ENCODE measurements around the gene PPTC7. TPM values are rescaled to one million over a fixed set of nuclear protein-coding genes. Genes with fewer than 3 reads are reported as not detected.

The PPTC7 gene
- total RNA-seq, 2 donors from 2014 or later, result 15.2 TPM

DNA sequence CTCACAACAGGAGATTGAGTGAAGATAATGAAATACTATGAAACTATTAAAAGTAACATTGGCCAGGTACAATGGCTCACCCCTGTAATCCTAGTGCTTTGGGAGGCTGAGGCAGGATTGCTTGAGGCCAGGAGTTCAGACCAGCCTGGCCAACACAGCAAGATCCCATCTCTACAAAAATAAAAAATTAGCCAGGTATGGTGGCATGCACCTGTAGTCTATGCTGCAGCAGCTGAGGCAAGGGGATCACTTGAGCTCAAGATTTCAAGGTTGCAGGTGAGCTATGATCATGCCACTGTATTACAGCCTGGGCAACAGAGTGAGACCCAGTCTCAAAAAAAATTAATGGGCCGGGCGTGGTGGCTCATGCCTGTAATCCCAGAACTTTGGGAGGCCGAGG is 66.1 kb downstream of the PPTC7 start:
- Mint-ChIP-seq H3K4me3 (no peak overlapping the region), H3K27ac (no peak overlapping the region), H3K4me1 (no peaks in the 10 kb centered on the region), H3K27me3 (ENCODE audit: insufficient read depth) (no peaks in the 10 kb centered on the region), H3K36me3 (ENCODE audit: low read depth) (no peaks in the 10 kb centered on the region), H3K9me3 (no peaks in the 10 kb centered on the region)
- Histone ChIP-seq H3K9me3 (ENCODE audit: control insufficient read depth, low read length) (no peaks in the 10 kb centered on the region), H3K27me3 (ENCODE audit: control insufficient read depth, insufficient read depth, low read length, poor library complexity, severe bottlenecking) (no peaks in the 10 kb centered on the region), H3K9ac (ENCODE audit: extremely low read depth, low read length, poor library complexity, severe bottlenecking) (no peak overlapping the region), H3K27ac (ENCODE audit: low read depth, low read length) (no peak overlapping the region), H3K4me1 (ENCODE audit: control insufficient read depth, insufficient read depth, low read length) (no peaks in the 10 kb centered on the region), H3K4me3 (ENCODE audit: low read length) (no peak overlapping the region), H3K36me3 (ENCODE audit: control insufficient read depth, insufficient read depth, low read length) (no peaks in the 10 kb centered on the region)
- TF ChIP-seq, protein P1, sequence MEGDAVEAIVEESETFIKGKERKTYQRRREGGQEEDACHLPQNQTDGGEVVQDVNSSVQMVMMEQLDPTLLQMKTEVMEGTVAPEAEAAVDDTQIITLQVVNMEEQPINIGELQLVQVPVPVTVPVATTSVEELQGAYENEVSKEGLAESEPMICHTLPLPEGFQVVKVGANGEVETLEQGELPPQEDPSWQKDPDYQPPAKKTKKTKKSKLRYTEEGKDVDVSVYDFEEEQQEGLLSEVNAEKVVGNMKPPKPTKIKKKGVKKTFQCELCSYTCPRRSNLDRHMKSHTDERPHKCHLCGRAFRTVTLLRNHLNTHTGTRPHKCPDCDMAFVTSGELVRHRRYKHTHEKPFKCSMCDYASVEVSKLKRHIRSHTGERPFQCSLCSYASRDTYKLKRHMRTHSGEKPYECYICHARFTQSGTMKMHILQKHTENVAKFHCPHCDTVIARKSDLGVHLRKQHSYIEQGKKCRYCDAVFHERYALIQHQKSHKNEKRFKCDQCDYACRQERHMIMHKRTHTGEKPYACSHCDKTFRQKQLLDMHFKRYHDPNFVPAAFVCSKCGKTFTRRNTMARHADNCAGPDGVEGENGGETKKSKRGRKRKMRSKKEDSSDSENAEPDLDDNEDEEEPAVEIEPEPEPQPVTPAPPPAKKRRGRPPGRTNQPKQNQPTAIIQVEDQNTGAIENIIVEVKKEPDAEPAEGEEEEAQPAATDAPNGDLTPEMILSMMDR (conservative IDR thresholded peaks at IDR 0.05), result no peak
- WGBS, 2 experiments (ENCODE audit: insufficient coverage in 1 of 2, insufficient read length in 1 of 2), result 69 to 86% methylated on average over 2 to 3 of the region's 3 CpGs
- DNase-seq, result no peak

DNA sequence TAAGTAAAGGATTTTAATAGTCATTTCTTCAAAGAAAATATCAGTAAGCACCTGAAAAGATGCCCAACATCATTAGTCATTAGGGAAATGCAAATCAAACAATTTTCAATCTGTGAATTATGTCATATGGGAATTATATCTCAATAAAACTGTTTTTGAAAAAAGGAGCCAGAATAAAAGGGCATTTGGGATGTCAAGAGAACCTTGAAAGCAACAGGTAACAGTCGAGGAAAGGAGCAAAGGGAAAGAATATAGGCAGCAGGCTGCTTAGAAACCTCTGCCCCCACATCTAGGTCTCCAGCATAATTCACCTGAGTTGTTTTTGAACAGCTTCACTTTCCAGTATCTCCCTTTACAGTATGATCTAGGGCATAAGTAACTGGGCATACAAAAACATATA is 68.8 kb downstream of the PPTC7 start:
- Mint-ChIP-seq H3K27ac (no peak overlapping the region), H3K27me3 (ENCODE audit: insufficient read depth) (peaks cover 2% of the 10 kb centered on the region), H3K4me3 (no peak overlapping the region), H3K9me3 (no peaks in the 10 kb centered on the region), H3K4me1 (no peaks in the 10 kb centered on the region), H3K36me3 (ENCODE audit: low read depth) (no peaks in the 10 kb centered on the region)
- Histone ChIP-seq H3K27me3 (ENCODE audit: control insufficient read depth, insufficient read depth, low read length, poor library complexity, severe bottlenecking) (peaks cover 10% of the 10 kb centered on the region), H3K4me3 (ENCODE audit: low read length) (no peak overlapping the region), H3K4me1 (ENCODE audit: control insufficient read depth, insufficient read depth, low read length) (no peaks in the 10 kb centered on the region), H3K9ac (ENCODE audit: extremely low read depth, low read length, poor library complexity, severe bottlenecking) (no peak overlapping the region), H3K36me3 (ENCODE audit: control insufficient read depth, insufficient read depth, low read length) (no peaks in the 10 kb centered on the region), H3K9me3 (ENCODE audit: control insufficient read depth, low read length) (no peaks in the 10 kb centered on the region), H3K27ac (ENCODE audit: low read depth, low read length) (no peak overlapping the region)
- TF ChIP-seq, protein P1 (conservative IDR thresholded peaks at IDR 0.05), result no peak
- DNase-seq, result no peak
- 77 to 88% methylated on average over 1 of the region's 1 CpG for WGBS, 2 experiments (ENCODE audit: insufficient coverage in 1 of 2, insufficient read length in 1 of 2)

DNA sequence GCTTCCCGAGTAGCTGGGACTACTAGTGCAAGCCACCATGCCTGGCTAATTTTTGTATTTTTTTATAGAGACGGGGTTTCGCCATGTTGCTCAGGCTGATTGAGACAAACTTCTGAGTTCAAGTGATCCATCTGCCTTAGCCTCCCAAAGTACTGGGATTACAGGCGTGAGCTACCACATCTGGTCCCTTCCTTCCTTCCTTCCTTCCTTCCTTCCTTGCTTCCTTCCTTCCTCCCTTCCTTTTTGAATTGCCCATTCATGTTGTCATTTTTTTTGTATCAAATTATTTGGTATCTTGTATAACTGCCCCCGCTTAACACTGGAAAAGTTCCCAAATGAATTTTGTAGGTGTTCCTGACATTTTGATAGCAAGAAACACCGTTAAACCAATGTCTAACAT is 69.3 kb downstream of the PPTC7 start:
- no peak for DNase-seq
- H3K9me3 Mint-ChIP-seq, result no peaks in the 10 kb centered on the region
- Histone ChIP-seq H3K36me3 (ENCODE audit: control insufficient read depth, insufficient read depth, low read length) (no peaks in the 10 kb centered on the region), H3K9ac (ENCODE audit: extremely low read depth, low read length, poor library complexity, severe bottlenecking) (no peak overlapping the region), H3K27me3 (ENCODE audit: control insufficient read depth, insufficient read depth, low read length, poor library complexity, severe bottlenecking) (peaks cover 10% of the 10 kb centered on the region), H3K27ac (ENCODE audit: low read depth, low read length) (no peak overlapping the region), H3K4me3 (ENCODE audit: low read length) (no peak overlapping the region), H3K4me1 (ENCODE audit: control insufficient read depth, insufficient read depth, low read length) (no peaks in the 10 kb centered on the region), H3K9me3 (ENCODE audit: control insufficient read depth, low read length) (no peaks in the 10 kb centered on the region)
- H3K4me1 Mint-ChIP-seq, result no peaks in the 10 kb centered on the region
- no peak overlapping the region for H3K4me3 Mint-ChIP-seq
- TF ChIP-seq, protein P1 (conservative IDR thresholded peaks at IDR 0.05), result no peak
- 84 to 94% methylated on average over 4 to 5 of the region's 6 CpGs for WGBS, 2 experiments (ENCODE audit: insufficient coverage in 1 of 2, insufficient read length in 1 of 2)
- H3K36me3 Mint-ChIP-seq (ENCODE audit: low read depth), result no peaks in the 10 kb centered on the region
- peaks cover 2% of the 10 kb centered on the region for H3K27me3 Mint-ChIP-seq (ENCODE audit: insufficient read depth)
- no peak overlapping the region for H3K27ac Mint-ChIP-seq
